HEK293T (cell line): ENCODE results near the gene PSTPIP1.

ENCODE experiments used
- ARNT ChIP-seq: fragments of 450-650 bp; IDR thresholded peaks from 2 replicates; pipeline ENCODE4 v1.6.1; 2017; ENCODE audit warnings: mild to moderate bottlenecking
- BHLHE40 ChIP-seq: fragments of 450-650 bp; IDR thresholded peaks from 2 replicates; pipeline ENCODE4 v1.6.1; 2016; ENCODE audit warnings: mild to moderate bottlenecking, moderate library complexity, borderline replicate concordance
- FOXA1 ChIP-seq: fragments of 450-650 bp; IDR thresholded peaks from 2 replicates; pipeline ENCODE4 v1.6.1; 2016; ENCODE audit warnings: mild to moderate bottlenecking
- FOXM1 ChIP-seq: fragments of 450-650 bp; IDR thresholded peaks from 2 replicates; pipeline ENCODE4 v1.6.1; 2017; ENCODE audit warnings: mild to moderate bottlenecking, borderline replicate concordance
- NFRKB ChIP-seq: fragments of 450-650 bp; IDR thresholded peaks from 2 replicates; pipeline ENCODE4 v1.6.1; 2016; ENCODE audit warnings: mild to moderate bottlenecking, moderate library complexity
- SP1 ChIP-seq: fragments of 450-650 bp; IDR thresholded peaks from 2 replicates; pipeline ENCODE4 v1.6.1; 2017
- SUZ12 ChIP-seq: fragments of 450-650 bp; IDR thresholded peaks from 2 replicates; pipeline ENCODE4 v1.6.1; 2016; ENCODE audit warnings: mild to moderate bottlenecking
- TARDBP ChIP-seq: fragments of 450-650 bp; IDR thresholded peaks from 2 replicates; pipeline ENCODE4 v1.6.1; 2016

GRCh38 chr15:76986743-76987142 lies 8.2 kb upstream of the PSTPIP1 start:
- TF ChIP-seq NFRKB, result no peak
- no peak for TF ChIP-seq FOXA1
- no peak for TF ChIP-seq FOXM1
- TF ChIP-seq SP1, result no peak
- TF ChIP-seq ARNT, result no peak
- no peak for TF ChIP-seq TARDBP
- no peak for TF ChIP-seq BHLHE40
- no peak for TF ChIP-seq SUZ12
